GM23338 (cell line): ENCODE results near the gene IFIT1B. TPM values are rescaled to one million over a fixed set of nuclear protein-coding genes. Genes with fewer than 3 reads are reported as not detected.

ENCODE experiments used
- ATAC-seq: fragments of 200-7000 bp; cut with Tn5 transposase; 3 replicates; pipeline ENCODE4 v1.9.1; 2020
- DNase-seq: peaks from one replicate; pipeline ENCODE4 v3.0.0-alpha.2; 2015; ENCODE audit warnings: low spot score
- H2AFZ ChIP-seq: fragments of 200-600 bp; sonication (generic); 2 replicates; pipeline ENCODE4 v1.8.0; 2016; ENCODE audit warnings: antibody characterized with exemption, mild to moderate bottlenecking, moderate library complexity
- H3F3A ChIP-seq: fragments of 200-600 bp; sonication (generic); replicated peaks from 2 replicates; pipeline ENCODE4 v1.8.0; 2017; ENCODE audit warnings: antibody characterized with exemption, mixed run types, low read depth
- H3K27ac ChIP-seq: fragments of 200-600 bp; sonication (generic); 2 replicates; pipeline ENCODE4 v1.6.1; 2016; ENCODE audit warnings: low read depth
- H3K27me3 ChIP-seq: fragments of 200-600 bp; sonication (generic); 2 replicates; pipeline ENCODE4 v1.8.0; 2016; ENCODE audit warnings: mild to moderate bottlenecking, mixed run types, moderate library complexity; ENCODE audit not compliant: insufficient read depth
- H3K36me3 ChIP-seq: fragments of 200-600 bp; sonication (generic); 2 replicates; pipeline ENCODE4 v1.8.0; 2016; ENCODE audit warnings: mild to moderate bottlenecking; ENCODE audit not compliant: insufficient read depth
- H3K4me1 ChIP-seq: fragments of 200-600 bp; sonication (generic); 2 replicates; pipeline ENCODE4 v1.8.0; 2016; ENCODE audit warnings: mild to moderate bottlenecking, moderate library complexity; ENCODE audit not compliant: insufficient read depth
- H3K4me2 ChIP-seq: fragments of 200-600 bp; sonication (generic); 2 replicates; pipeline ENCODE4 v1.7.1; 2017; ENCODE audit warnings: mixed run types
- H3K4me3 ChIP-seq: fragments of 200-600 bp; sonication (generic); 2 replicates; pipeline ENCODE4 v1.6.1; 2016; ENCODE audit warnings: mixed run types
- H3K79me2 ChIP-seq: fragments of 200-600 bp; sonication (generic); replicated peaks from 2 replicates; pipeline ENCODE4 v1.8.0; 2017; ENCODE audit warnings: mild to moderate bottlenecking; ENCODE audit not compliant: insufficient read depth
- H3K9me2 ChIP-seq: fragments of 200-600 bp; sonication (generic); 2 replicates; pipeline ENCODE4 v1.8.0; 2017; ENCODE audit not compliant: insufficient read depth
- H4K20me1 ChIP-seq: fragments of 200-600 bp; sonication (generic); replicated peaks from 2 replicates; pipeline ENCODE4 v1.8.0; 2017; ENCODE audit warnings: mild to moderate bottlenecking; ENCODE audit not compliant: insufficient read depth
- H3K27ac Mint-ChIP-seq: 2 replicates; pipeline ENCODE4 v1.8.0; 2020; ENCODE audit warnings: inconsistent platforms, mild to moderate bottlenecking, moderate library complexity, mixed read lengths
- H3K27me3 Mint-ChIP-seq: 3 replicates; pipeline ENCODE4 v1.8.0; 2022; ENCODE audit warnings: low read depth, mild to moderate bottlenecking, moderate library complexity, mixed read lengths, inconsistent platforms; ENCODE audit not compliant: insufficient read depth, poor library complexity
- H3K36me3 Mint-ChIP-seq: 3 replicates; pipeline ENCODE4 v1.8.0; 2021; ENCODE audit warnings: low read depth, mild to moderate bottlenecking, inconsistent platforms, moderate library complexity, mixed read lengths
- H3K4me1 Mint-ChIP-seq: 3 replicates; pipeline ENCODE4 v1.8.0; 2020; ENCODE audit warnings: mild to moderate bottlenecking, inconsistent platforms, mixed read lengths
- H3K4me3 Mint-ChIP-seq: 3 replicates; pipeline ENCODE4 v1.8.0; 2021; ENCODE audit warnings: moderate library complexity, mild to moderate bottlenecking, inconsistent platforms, mixed read lengths
- H3K9me3 Mint-ChIP-seq: 3 replicates; pipeline ENCODE4 v1.8.0; 2020; ENCODE audit warnings: moderate library complexity, mild to moderate bottlenecking, inconsistent platforms, mixed read lengths
- CTCF ChIP-seq, 2 experiments: fragments of 200-600 bp in 1 of 2; sonication (generic) in 1 of 2; conservative IDR thresholded peaks; 2 replicates each; pipeline versions ENCODE4 v1.5.1 to v1.6.1; 2016 to 2017; ENCODE audit warnings: antibody characterized with exemption in 2 of 2, low read depth in 2 of 2, mild to moderate bottlenecking in 2 of 2, moderate library complexity in 1 of 2
- EZH2 ChIP-seq: fragments of 200-600 bp; sonication (generic); IDR thresholded peaks from one replicate; pipeline ENCODE4 v1.8.0; 2017; ENCODE audit warnings: antibody characterized with exemption, mild to moderate bottlenecking, low read depth; ENCODE audit not compliant: unreplicated experiment
- JUNB ChIP-seq: IDR thresholded peaks from one replicate; pipeline ENCODE4 v1.6.1; 2016; ENCODE audit warnings: antibody characterized with exemption; ENCODE audit not compliant: unreplicated experiment
- NANOG ChIP-seq: IDR thresholded peaks from 2 replicates; pipeline ENCODE4 v1.6.1; 2016; ENCODE audit warnings: antibody characterized with exemption, borderline replicate concordance
- REST ChIP-seq: IDR thresholded peaks from one replicate; pipeline ENCODE4 v1.6.1; 2018; ENCODE audit warnings: antibody characterized with exemption; ENCODE audit not compliant: unreplicated experiment
- STAT1 ChIP-seq: IDR thresholded peaks from one replicate; pipeline ENCODE4 v1.6.1; 2016; ENCODE audit warnings: antibody characterized with exemption; ENCODE audit not compliant: unreplicated experiment
- ZNF331 ChIP-seq: fragments of 250-450 bp; sonication (Bioruptor Pico); IDR thresholded peaks from 2 replicates; pipeline ENCODE4 v1.5.0; 2020; ENCODE audit warnings: low read depth, mild to moderate bottlenecking, moderate library complexity
- polyA plus RNA-seq: library from polyadenylated mRNA; unstranded; fragments of >200 nt; fragmentation: Nextera tagmentation; extraction: Ambion mirVana; gene quantifications from 2 replicates; pipeline ENCODE4 v1.2.1, GENCODE V29; 2016
- total RNA-seq: library from RNA; depleted of rRNA; stranded (reverse); fragments of >200 nt; shearing (Covaris generic); gene quantifications from 2 replicates; pipeline ENCODE4 v1.2.3, GENCODE V29; 2014

Gene IFIT1B
- total and polyA plus RNA-seq, 2 experiments from 2014 or later = 0.10 TPM; not detected in 1

GRCh38 chr10:89414146-89414878 is 36.5 kb downstream of the IFIT1B start, which contains the start of gene IFIT5 (continued):
- peak in 1 of 2 experiments; percentile 15; a peak in 1 of 4 replicates for TF ChIP-seq CTCF (conservative IDR thresholded peaks at IDR 0.05; ENCODE audit: low read depth in 2 of 2)

- ATAC-seq (peak; percentile 75), DNase-seq (peak; percentile 60)
- Mint-ChIP-seq H3K9me3 (peaks cover 10% of the 10 kb centered on the region), H3K4me1 (peaks cover 17% of the 10 kb centered on the region), H3K4me3 (peak overlapping the region; percentile 91), H3K27me3 (peaks cover 27% of the 10 kb centered on the region), H3K36me3 (peaks cover 11% of the 10 kb centered on the region), H3K27ac (no peak overlapping the region)
- peak overlapping the region; percentile 83 for H3K4me2 ChIP-seq
- H3K4me1 ChIP-seq = peaks cover 12% of the 10 kb centered on the region
- no peaks in the 10 kb centered on the region for H3K79me2 ChIP-seq
- no peak for TF ChIP-seq ZNF331
- peak; percentile 31 for TF ChIP-seq REST
- TF ChIP-seq JUNB = no peak
- H2AFZ ChIP-seq = peak overlapping the region; percentile 97
- H3K4me3 ChIP-seq = peak overlapping the region; percentile 70
- 0 out of 2 replicates have a peak, but pooled peaks cover 3% of the 10 kb centered on the region for H3F3A ChIP-seq
- H3K27me3 ChIP-seq = peaks cover 33% of the 10 kb centered on the region
- no peaks in the 10 kb centered on the region for H3K9me2 ChIP-seq
- H3K27ac ChIP-seq = no peak overlapping the region
- no peaks in the 10 kb centered on the region for H3K36me3 ChIP-seq
- H4K20me1 ChIP-seq = no peaks in the 10 kb centered on the region
These were observed 37.3 kb downstream of the IFIT1B start for GRCh38 chr10:89414879-89415821.

GRCh38 chr10:89416465-89416864 is 38.6 kb downstream of the IFIT1B start:
- Histone ChIP-seq H3K27me3 (peaks cover 33% of the 10 kb centered on the region), H3K4me3 (no peak overlapping the region), H3K9me2 (no peaks in the 10 kb centered on the region), H3K4me2 (no peak overlapping the region), H3K27ac (no peak overlapping the region), H3F3A (0 out of 2 replicates have a peak, but pooled peaks cover 3% of the 10 kb centered on the region), H3K79me2 (no peaks in the 10 kb centered on the region), H2AFZ (no peak overlapping the region), H4K20me1 (no peaks in the 10 kb centered on the region), H3K36me3 (no peaks in the 10 kb centered on the region), H3K4me1 (peaks cover 12% of the 10 kb centered on the region)
- DNase-seq = no peak
- no peak overlapping the region for H3K4me3 Mint-ChIP-seq
- H3K9me3 Mint-ChIP-seq = peaks cover 10% of the 10 kb centered on the region
- peaks cover 17% of the 10 kb centered on the region for H3K4me1 Mint-ChIP-seq
- H3K36me3 Mint-ChIP-seq = peaks cover 11% of the 10 kb centered on the region
- H3K27ac Mint-ChIP-seq = no peak overlapping the region
- no peak for ATAC-seq
- H3K27me3 Mint-ChIP-seq = peaks cover 27% of the 10 kb centered on the region
- TF ChIP-seq CTCF (conservative IDR thresholded peaks at IDR 0.05; ENCODE audit: low read depth in 2 of 2) (no peak), NANOG (no peak), REST (no peak), JUNB (no peak), EZH2 (no peak), STAT1 (no peak)
